OCI-LY1 (cell line): Measurements from ENCODE around the gene LRP10.

Source experiments
- CTCF ChIP-seq: fragments of 200-600 bp; sonication (generic), shearing (Covaris generic); IDR thresholded peaks from 2 replicates; pipeline ENCODE4 v1.5.1; 2017; ENCODE audit warnings: mild to moderate bottlenecking, antibody characterized with exemption, low read length, moderate library complexity, mixed read lengths
- EZH2 ChIP-seq: fragments of 200-600 bp; sonication (generic), shearing (Covaris generic); IDR thresholded peaks from 2 replicates; pipeline ENCODE4 v1.8.0; 2017; ENCODE audit warnings: borderline replicate concordance, mixed run types, mild to moderate bottlenecking, antibody characterized with exemption, low read length, moderate library complexity, mixed read lengths

- TF ChIP-seq CTCF (no peak), EZH2 (no peak)
Measured at GRCh38 chr14:22883173-22883976, 11.8 kb downstream of the LRP10 start, which contains the start of gene REM2.
